Heart left ventricle (tissue), 13 donors: ENCODE data around the gene C1orf167.

Experiments
- CTCF ChIP-seq, 12 donors: fragments of 200-600 bp; sonication (generic) in 4 of 12; IDR thresholded peaks; one replicate each; pipeline versions ENCODE4 v1.5.0 to v1.8.0; 2018 to 2022; ENCODE audit warnings: antibody characterized with exemption in 12 of 12, mild to moderate bottlenecking in 5 of 12
- POLR2A ChIP-seq, 2 donors: fragments of 450-650 bp; IDR thresholded peaks; one replicate each; pipeline ENCODE4 v1.6.1; 2017; ENCODE audit warnings: antibody characterized with exemption in 2 of 2, mild to moderate bottlenecking in 2 of 2, moderate library complexity in 2 of 2
- donor health status: ischemic (EF 13 %, LVEDD 7.1; RV severe dilation, severe dysfunction).
- donor health status: DM: no; HTN: yes; CAD: no.
- donor health status: DM: no; HTN: no; CAD: no.
- donor health status: ischemic (EF 25% LVEDD 6.9; RV normal size, moderate dysfunction).
- donor health status: ischemic (EF 25% LVEDD 5.7; RV mildly dilated, moderate dysfunction).
- donor health status: ischemic (EF 35%, LVEDD 5.7; RV mildly dilated, moderate dysfunction).
- donor health status: nonischemic (EF 11% LVEDD 7.7; RV severe dilation, severe dysfunction).
- donor health status: DM: yes; HTN: yes; CAD: no.
- donor health status: PGD.
- donor health status: ischemic (EF 29% LVEDD 5.4; RV normal size, mild dysfunction).
- donor health status: nonischemic (EF 23%, LVEDD 6.1; RV moderate dilation, normal function).

DNA sequence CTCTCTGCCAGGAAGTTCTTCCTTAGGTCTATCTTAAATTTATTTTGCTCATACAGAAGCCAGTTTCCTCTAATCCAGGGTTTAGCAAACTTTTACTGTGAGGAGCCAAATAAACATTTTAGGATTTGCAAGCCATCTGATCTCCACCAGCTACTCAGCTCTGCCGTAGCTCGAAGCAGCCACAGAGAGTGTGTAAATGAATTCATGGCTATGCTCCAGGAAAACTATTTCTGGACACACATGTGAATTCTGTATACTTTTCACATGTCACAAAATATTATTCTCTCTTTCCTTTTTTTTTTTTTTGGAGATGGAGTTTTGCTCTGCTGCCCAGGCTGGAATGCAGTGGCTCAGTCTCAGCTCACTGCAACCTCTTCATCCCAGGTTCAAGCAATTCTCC lies 39.5 kb upstream of the C1orf167 start:
- TF ChIP-seq CTCF (IDR thresholded peaks at IDR 0.05) (no peak), POLR2A (IDR thresholded peaks at IDR 0.05) (no peak)
